HG02610 (cell line): ENCODE results near the gene MAD1L1.

Experiments
- ATAC-seq: cut with Tn5 transposase; IDR thresholded peaks from one replicate; pipeline ENCODE4 v1.9.1; 2021; ENCODE audit warnings: mild to moderate bottlenecking, moderate library complexity; ENCODE audit not compliant: unreplicated experiment

Gene MAD1L1

GRCh38 chr7:2242541-2243429, 10.0 kb upstream of the MAD1L1 start:
- ATAC-seq = no peak

- peak; percentile 52 for ATAC-seq
These were observed 9.1 kb upstream of the MAD1L1 start, which contains the start of the genes MRM2 and NUDT1 for GRCh38 chr7:2241580-2242540. Gene MRM2 (minus strand): TSS chr7:2242205. CDS start chr7:2242169, 36 bp downstream. Gene NUDT1 (plus strand): TSS chr7:2242226. CDS start chr7:2244575, 2,349 bp downstream.

DNA sequence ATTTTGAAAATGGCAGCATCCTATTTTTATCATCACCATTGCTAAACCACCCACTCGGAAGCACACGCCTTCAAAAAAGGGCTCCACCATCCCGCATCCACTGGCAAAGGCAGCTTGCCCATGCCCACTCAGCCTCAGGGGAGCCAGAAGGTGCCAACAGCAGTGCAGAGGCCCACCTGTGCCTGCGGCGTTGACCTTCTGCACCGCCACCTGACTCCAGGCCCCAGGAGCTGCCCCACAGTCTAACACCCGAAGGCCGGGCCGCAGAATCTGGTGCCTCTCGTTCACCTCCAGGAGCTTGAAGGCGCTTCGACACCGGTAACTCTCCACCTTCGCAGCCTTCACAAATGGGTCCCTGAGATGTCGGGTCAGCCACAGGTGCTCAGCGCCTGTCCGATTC, 6.5 kb upstream of the MAD1L1 start:
- ATAC-seq = no peak

DNA sequence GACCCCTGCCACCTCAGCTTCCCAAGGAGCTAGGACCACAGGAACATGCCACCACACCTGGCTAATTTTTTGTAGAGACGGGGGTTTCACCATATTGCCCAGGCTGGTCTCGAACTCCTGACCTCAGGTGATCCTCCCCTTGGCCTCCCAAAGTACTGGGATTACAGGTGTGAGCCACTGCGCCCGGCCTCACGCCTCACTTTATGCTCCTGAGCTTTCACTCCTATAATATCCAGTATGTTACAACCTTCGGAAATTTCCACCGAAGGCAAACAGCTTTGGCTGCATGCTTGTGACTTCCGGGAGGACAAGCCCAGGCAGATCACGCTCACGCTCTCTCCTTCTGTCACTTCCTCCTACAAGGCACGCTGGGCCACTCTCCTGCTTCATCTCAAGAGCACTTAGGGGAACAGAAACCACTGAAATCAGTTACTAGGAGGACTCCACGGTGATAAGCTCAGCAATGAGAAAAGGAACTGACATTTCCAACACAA, 4.4 kb upstream of the MAD1L1 start:
- ATAC-seq = peak; percentile 66

DNA sequence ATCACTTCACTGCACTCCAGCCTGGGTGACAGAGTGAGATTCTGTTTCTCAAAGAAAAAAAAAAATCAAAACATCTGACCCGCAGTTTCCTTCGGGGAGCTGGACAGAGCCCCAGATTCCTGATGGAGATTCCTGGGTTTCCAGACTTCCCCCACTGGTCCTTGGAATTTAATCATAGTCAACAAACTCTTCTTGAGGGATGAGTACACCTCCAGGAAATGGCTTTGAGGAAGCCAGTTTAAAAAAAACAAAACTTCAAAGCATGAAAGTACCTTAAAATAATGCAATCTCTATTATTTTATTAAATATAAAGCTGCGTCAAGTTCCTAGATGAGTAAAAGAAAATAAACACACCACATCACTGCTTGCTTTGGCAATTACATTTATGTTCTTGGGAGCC, 1.2 kb upstream of the MAD1L1 start:
- no peak for ATAC-seq

- ATAC-seq = peak; percentile 22
These were observed 566 bp downstream of the MAD1L1 start for GRCh38 chr7:2231992-2232765.

DNA sequence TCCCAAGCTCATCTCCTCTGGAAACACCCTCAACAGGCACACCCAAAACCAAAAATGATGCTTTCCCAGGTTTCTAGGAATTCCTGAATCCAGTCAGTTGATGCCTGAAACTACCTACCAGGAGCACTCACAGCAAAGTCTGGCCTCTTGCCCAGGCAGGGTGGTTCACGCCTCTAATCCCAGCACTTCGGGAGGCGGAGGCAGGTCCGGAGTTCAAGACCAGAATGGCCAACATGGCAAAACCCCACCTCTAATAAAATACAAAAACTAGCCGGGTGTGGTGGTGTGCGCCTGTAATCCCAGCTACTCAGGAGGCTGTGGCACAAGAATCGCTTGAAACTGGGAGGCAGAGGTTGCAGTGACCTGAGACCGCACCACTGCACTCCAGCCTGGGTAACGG, 1.9 kb downstream of the MAD1L1 start:
- ATAC-seq = no peak

GRCh38 chr7:2230226-2230625, 2.5 kb downstream of the MAD1L1 start:
- ATAC-seq = no peak

- ATAC-seq = no peak
These were observed 3.3 kb downstream of the MAD1L1 start for GRCh38 chr7:2229467-2229866.

DNA sequence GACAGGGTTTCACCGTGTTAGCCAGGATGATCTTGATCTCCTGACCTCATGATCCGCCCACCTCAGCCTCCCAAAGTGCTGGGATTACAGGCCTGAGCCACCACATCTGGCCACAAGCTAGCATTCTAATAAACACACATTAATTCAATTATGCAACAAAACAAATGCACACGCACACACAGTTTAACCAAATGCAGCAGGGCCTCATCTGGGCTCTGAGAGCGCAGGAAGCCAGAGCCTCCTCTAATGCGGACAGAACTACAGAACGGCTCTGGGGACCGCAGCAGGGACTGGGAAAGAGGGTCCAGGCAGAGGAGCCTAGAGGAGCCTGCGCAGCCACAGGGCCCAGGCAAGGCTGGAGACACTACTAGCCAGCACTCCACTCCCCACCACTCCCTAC, 3.8 kb downstream of the MAD1L1 start:
- no peak for ATAC-seq

GRCh38 chr7:2227699-2228098, 5.0 kb downstream of the MAD1L1 start:
- ATAC-seq = no peak

- ATAC-seq = no peak
These were observed 6.9 kb downstream of the MAD1L1 start for GRCh38 chr7:2225830-2226229.

DNA sequence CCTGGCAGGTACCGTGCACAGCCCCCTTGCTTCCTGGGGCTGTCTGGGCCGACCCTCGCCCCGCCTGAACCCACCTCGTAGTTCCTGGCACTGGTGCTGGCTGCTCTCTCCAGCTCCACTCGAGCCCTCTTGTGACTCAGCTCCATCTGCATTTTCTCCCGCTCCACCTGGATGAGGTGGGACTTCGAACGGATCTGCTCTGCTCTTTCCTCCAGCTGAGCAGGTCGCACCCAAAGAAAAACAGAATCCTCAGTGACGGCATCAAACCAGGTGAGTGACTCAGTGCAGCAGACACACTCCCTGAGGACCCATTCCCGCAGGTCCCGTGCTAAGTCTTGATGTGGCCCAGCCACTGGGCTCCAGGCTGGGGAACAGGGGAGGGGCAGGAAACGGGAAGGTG, 7.4 kb downstream of the MAD1L1 start:
- no peak for ATAC-seq

DNA sequence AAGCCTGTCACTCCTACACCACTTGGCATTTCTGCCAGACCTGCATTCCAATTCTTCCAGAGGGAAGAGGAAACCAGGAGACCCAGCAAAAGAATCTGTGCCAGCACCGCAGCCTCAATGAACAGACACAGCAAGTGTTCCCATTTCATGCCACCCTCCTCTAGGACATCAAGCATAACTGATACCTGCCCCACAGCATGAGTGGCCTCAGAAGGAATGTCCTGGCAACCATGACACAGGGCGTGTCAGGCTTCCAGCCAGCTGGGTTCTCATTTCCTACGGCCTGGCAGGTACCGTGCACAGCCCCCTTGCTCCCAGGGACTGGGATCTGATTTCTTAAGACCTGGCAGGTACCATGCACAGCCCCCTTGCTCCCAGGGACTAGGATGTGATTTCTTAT, 7.8 kb downstream of the MAD1L1 start:
- no peak for ATAC-seq

DNA sequence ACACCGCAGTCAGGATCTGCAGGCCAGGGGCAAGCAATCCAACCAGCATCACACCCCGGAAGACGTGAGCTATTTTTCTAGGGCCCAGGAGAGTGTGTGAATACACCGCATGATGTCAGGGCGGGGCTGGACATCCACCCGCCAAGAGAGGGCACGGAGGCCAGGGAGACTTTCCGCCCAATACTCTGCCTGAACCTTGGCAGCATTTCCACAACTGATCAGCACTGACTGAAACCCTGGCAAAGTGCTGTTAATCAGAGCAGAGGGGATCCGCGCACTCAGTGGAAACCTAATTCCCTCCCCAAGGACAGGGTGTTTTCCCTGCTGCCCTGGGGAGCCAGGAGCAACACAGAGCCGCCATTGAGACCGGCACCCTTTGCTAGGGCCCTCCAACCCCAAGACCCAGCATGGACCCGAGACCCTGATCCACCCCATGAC, 8.2 kb downstream of the MAD1L1 start:
- no peak for ATAC-seq

DNA sequence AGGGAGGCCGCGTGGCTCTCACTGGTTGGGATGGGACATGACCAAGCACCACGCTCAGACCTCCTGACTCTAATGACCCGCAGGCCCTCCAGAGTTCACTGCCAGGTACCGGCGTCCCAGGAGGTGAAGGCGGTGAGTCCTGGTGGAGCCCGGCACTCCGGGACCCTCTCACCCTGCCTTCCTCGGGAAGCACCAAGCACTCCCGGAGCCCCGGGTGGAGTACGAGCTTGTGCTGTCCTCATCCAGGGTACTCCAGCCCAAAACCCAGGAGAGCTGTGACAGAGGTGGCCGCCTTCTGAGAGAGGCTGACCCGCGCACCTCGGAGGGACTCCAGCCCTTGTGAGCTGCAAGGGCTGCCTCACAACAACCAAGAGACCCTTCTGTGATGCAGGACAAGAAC, 9.4 kb downstream of the MAD1L1 start:
- ATAC-seq = no peak

DNA sequence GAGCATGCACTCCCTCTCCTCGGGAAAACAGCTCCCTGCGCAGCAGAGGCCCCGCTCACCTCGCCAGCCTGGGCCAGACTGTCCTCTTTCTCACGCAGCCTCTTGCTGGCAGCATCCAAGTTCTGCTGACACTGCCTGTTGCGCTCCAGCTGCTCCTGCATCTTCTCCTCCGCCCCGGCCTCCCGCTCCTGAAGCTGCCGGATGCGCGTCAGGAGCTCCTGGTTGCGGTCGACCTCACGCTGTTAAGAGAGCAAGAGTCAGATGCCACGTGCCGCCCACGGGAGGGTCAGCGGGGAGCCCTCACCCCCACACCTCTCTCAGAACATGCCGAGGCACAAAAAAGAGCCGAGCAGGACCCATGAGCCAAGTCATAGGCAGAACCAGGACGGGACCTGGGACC, 10.2 kb downstream of the MAD1L1 start:
- ATAC-seq = no peak

- ATAC-seq = no peak
These were observed 11.8 kb downstream of the MAD1L1 start for GRCh38 chr7:2220954-2221353.

DNA sequence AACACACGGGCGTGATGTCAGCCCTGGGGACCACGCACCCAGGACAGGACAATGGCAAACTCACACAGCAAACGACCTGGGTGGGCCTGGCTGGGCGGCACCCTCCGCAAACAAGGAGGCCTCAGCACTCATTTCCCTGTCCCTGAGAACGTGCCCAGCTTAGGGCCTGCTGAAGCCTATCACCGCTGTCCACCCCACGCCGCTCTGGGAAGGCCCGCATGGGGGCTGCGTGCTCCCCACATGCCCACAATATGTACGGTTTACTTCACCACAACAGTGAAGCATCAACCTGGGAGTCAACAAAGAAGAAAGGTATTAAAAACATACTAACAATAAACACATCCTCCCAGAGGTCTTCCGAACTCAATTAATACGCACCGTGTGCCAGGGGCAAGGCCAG, 12.2 kb downstream of the MAD1L1 start:
- no peak for ATAC-seq

DNA sequence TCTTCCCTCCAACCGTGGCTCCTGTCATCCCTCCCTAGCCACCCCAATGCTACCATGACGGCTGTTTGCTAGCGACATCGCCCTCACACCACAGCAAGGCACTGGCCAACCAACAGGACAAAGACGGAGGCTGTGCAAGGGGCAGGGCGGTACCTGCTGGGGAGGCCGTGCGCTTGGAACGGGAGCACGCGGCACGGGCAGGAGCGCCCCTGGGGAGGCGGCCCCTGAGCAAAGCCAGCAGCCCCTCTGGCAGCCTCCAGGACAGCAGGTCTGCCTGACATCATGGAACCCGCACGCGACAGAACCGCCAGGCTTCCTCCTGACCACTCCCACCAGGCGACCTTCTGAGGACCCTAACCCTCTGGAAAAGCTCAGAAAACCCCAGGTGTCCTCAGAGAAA, 12.7 kb downstream of the MAD1L1 start:
- ATAC-seq = no peak

GRCh38 chr7:2219606-2220005, 13.1 kb downstream of the MAD1L1 start:
- ATAC-seq = no peak
